GM12892 (cell line): ENCODE results near the gene TSC1.

Source experiments
- POLR2A ChIP-seq: IDR thresholded peaks from 2 replicates; pipeline ENCODE4 v1.6.1; 2011; ENCODE audit warnings: low read depth, low read length, control low read depth
- POLR2AphosphoS5 ChIP-seq: IDR thresholded peaks from 2 replicates; pipeline ENCODE4 v1.6.1; 2011; ENCODE audit warnings: low read depth, low read length, control low read depth

DNA sequence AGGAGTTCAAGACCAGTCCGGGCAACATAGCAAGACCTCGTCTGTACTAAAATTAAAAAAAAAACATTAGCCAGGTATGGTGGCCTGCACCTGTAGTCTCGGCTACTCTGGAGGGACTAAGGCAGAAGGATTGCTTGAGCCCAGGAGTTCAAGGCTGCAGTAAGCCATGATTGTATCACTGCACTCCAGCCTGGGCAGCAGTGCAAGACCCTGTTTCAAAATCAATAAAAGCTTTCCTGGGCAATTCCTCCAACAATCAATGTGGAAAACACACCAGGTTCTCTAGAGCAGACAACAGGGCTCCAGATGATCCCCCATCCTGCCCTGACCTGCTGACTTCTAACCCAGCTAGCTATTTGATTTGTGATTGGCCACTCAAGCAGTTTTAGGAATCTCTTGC is 67.6 kb downstream of the TSC1 start:
- TF ChIP-seq POLR2A, result no peak
- no peak for TF ChIP-seq POLR2AphosphoS5
